Hepatic stellate cell (primary cell): ENCODE results near the gene TMEM174.

Experiments
- DNase-seq: peaks from one replicate; pipeline ENCODE4 v3.0.0; 2011; ENCODE audit warnings: low spot score

Gene TMEM174, protein sequence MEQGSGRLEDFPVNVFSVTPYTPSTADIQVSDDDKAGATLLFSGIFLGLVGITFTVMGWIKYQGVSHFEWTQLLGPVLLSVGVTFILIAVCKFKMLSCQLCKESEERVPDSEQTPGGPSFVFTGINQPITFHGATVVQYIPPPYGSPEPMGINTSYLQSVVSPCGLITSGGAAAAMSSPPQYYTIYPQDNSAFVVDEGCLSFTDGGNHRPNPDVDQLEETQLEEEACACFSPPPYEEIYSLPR

DNA sequence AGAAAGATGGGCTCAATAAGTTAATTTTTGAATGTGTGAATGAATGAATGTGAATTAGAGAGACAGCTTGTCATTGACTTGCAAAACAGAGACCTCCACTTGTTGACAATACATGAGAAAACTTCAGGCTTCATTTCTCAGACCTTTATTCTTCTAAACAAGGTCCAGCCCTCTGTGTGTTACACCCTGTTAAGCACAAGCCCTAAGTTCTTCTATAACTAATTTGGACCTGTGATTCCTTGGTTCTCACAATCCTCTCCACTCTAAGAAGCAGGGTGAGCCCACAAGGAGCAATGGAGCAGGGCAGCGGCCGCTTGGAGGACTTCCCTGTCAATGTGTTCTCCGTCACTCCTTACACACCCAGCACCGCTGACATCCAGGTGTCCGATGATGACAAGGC is at the start of gene TMEM174:
Gene TMEM174, plus strand, starts transcription at position 243 of the 400 bp plus-strand sequence. Its CDS starts 51 bp downstream, at position 294.
- DNase-seq, result no peak

DNA sequence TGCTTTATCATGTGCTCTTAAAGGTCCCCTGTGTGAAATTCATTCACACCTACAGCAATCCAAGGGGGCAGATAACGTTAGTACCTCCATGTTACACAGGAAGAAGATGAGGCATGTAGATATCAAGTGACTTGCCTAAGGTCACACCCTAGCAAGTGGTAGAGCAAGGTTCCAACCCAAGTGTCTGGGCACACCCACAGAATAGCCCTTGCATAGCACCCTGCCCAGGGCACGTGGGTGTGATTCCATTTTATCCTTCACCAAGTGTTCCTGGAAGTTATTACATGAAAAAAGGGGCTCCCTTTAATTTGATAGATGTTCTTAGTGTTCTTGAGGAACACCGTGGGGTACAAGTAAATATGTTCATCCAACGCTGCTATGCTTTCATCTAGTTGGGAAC is 47.7 kb upstream of the TMEM174 start:
- no peak for DNase-seq

DNA sequence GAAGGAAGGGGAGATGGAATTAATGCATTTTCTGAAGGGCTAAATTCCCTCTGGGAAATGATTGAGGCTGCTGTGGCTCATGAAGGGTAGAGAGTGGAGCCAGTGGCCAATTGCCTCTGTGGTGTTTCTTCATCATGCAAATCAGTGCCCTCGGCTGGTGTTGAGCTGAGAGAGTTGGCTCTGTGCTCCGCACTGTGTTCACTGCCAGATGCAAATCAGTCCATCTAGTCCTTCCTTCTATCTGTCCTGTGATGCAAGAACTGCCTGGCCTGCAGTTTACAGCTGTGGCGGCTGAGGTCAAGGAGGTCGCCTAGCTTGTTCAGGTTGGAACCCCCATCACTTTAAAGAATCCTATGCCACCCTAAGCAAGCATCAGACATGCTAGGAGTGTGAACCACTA is 46.6 kb upstream of the TMEM174 start:
- no peak for DNase-seq

- no peak for DNase-seq
Measured at GRCh38 chr5:73126957-73127356, 46.0 kb upstream of the TMEM174 start.

GRCh38 chr5:73129143-73129542 is 43.9 kb upstream of the TMEM174 start:
- DNase-seq, result no peak

- no peak for DNase-seq
Measured at GRCh38 chr5:73130811-73131210, 42.2 kb upstream of the TMEM174 start.

GRCh38 chr5:73131711-73132425 is 41.1 kb upstream of the TMEM174 start:
- DNase-seq, result no peak

DNA sequence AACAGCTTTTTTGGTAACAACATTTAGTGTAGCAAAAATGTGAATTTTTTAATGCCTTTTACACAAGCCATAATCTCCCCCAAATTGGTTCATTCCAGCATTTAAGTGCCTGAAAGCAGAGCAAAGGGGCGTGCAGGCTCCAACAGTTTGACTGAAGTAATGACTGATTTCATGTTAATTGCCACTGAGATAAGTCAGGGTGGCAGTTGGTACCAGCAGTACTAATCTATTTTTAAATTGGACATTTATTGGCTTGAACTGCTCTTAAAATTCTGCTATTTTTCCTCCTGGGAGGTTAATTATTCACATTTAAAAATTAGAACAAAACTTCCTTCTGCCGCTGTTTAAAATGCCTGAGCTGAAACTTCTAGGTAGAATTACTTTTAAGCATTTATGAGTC is 40.2 kb upstream of the TMEM174 start:
- DNase-seq, result no peak

GRCh38 chr5:73135021-73135420 is 38.0 kb upstream of the TMEM174 start:
- DNase-seq, result no peak

GRCh38 chr5:73135429-73136054 is 37.5 kb upstream of the TMEM174 start:
- no peak for DNase-seq

DNA sequence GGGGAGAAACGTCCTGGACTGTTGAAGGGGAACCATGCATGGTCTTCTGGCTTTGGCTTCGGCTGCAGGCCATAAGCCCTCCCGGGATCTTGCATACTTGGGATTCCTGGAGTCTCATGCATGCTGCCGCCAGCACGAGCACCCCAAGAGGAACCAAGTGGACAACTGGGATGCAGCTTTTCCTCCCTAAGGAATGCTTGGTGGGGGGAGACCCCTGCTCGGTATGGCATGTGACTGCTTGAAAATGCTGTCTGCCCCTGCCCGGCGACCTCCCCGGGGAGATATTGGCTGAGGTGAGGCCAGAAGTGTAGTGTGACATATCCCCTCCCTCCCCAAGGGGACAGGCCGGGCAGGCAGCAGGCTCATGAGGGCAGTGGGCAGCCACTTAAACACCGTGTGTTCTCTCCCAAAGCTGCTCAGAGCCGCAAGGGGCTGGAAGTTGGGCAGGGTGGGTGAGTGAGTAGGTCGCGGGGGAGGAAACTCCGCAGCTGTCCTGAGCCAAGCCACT is 36.9 kb upstream of the TMEM174 start:
- DNase-seq, result peak; percentile 60

GRCh38 chr5:73137563-73138530 is 35.1 kb upstream of the TMEM174 start:
- no peak for DNase-seq

- DNase-seq, result no peak
Measured at GRCh38 chr5:73139485-73139884, 33.5 kb upstream of the TMEM174 start.

DNA sequence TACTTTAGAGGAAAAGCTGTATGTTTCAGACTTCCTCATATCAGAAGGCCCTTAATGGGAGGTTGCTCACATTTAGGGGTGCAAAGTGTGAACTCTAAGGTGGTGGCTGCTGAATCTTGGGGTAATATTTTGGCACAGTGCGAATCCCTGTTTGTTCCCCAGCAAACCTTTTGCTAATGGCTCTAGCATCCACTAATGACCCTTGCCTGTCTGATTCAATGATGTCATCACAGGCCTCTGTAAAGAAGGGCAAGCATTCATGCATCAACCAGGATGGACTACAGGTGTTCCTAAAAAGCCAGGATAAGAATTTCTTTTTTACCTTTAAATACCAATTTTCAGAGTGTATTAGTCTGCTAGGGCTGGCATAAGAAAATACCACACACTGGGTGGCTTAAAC is 32.2 kb upstream of the TMEM174 start:
- no peak for DNase-seq

- DNase-seq, result no peak
Measured at GRCh38 chr5:73142035-73142434, 31.0 kb upstream of the TMEM174 start.

DNA sequence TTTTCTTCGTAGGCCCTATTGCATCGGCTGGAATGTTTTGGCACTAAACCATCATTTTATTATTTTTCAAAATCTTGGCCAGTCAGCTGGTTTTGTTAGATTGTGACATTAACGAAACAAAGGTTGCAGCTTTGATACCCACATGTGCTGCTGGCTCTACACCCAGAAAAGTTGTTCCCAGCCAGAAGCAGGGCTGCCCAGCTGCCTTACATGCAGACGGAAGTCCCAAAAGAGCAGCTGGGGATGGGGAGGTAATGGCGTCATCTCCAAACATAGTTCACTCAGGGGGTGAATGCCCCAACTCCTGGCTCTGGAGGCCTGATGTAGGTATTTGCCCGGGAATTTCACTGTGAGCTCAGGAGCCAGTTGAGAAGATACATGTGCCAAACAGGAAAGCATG is 29.3 kb upstream of the TMEM174 start:
- no peak for DNase-seq

- DNase-seq, result no peak
Measured at GRCh38 chr5:73149540-73149939, 23.5 kb upstream of the TMEM174 start.

- no peak for DNase-seq
Measured at GRCh38 chr5:73150876-73151275, 22.1 kb upstream of the TMEM174 start.

DNA sequence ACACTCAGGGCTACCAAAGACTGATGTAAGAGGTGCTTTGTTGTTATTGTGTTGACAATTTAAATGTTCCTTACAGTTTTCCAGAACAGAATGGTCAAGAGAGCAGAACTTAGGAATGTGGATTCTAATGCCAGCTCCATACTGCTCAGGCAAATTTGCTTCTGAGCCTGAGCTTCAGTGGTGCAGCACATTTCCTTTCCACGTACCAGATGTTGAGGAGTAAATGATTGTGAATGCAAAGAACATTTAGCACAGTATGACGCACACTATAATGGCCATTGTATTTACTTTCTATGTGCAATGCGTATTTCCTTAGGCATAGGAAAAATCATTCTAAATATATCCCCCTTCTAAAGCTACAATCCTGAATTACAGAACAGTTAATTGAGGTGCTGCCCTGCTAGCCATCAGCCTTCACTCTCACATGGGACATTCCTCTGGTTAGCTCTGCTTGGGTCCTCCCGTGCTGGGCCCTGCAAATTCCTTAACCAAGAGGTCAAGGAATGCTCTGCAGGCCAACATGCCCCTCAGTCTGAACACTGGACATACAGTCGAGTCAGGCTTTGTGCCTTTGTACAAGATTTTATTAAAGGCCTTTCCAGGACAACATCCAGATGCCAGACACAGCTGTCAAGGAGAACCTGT is 21.1 kb upstream of the TMEM174 start:
- DNase-seq, result no peak

- no peak for DNase-seq
Measured at GRCh38 chr5:73152411-73153388, 20.3 kb upstream of the TMEM174 start.
